HTR-8/SVneo (cell line): Measurements from ENCODE around the gene TMEM178B.
"Not testable (repeated sequence)": the region's sequence is repeated elsewhere in the genome, so short reads cannot be mapped to it uniquely, and the experiment has no call there.

ENCODE experiments used
- DNase-seq: peaks from one replicate; pipeline ENCODE4 v3.0.0; 2011; ENCODE audit warnings: low spot score, mixed read lengths; ENCODE audit not compliant: insufficient read length
- FAIRE-seq: peaks from 2 replicates; lab custom pipeline; 2011; peaks lifted over from hg19 to GRCh38; lab: Jason Lieb, UNC

TMEM178B gene

GRCh38 chr7:141169157-141169556, 95.3 kb downstream of the TMEM178B start:
- not testable (repeated sequence) for DNase-seq, FAIRE-seq

- FAIRE-seq, DNase-seq: not testable (repeated sequence)
Measured at GRCh38 chr7:141175728-141176127, 101.9 kb downstream of the TMEM178B start.

DNA sequence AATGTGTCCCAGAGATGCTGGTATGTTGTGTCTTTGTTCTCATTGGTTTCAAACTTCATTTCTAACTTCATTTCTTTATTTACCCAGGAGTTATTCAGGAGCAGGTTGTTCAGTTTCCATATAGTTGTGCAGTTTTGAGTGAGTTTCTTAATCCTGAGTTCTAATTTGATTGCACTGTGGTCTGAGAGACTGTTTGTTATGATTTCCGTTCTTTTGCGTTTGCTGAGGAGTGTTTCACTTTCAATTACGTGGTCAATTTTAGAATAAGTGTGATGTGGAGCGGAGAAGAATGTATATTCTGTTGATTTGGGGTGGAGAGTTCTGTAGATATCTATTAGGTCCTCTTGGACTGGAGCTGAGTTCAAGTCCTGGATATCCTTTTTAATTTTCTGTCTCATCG, 103.3 kb downstream of the TMEM178B start:
- FAIRE-seq, DNase-seq: not testable (repeated sequence)

DNA sequence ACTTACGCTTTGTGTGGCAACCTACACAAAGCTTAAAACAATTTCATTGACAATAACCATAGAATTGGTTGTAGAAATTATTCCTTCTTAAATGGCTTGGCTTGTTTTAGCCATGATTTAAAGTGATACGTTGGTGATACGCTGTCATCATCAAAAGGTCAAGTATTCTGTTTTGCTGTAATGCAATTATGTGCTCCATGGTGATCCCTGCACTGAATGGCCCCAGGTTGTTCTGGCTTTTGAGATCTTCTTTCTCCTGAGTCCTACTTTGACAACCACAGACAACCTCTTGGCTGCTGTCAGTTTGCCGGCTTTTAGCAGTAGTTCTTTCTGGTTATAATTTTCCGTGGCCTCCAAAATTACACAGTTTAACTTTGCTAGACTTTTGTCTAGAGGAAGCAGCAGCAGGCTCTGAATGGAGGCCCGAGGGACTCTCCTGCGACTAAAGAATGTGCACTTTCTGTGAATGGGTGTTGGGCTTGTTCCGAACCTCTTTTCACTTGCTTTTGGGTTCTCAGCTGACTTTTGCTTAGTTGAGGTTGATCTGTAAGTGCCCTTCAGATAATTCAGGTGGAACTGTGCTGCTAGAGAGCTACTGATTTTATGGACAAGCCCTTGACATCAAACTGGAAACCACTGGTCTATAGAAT, 104.7 kb downstream of the TMEM178B start:
- no peak for FAIRE-seq
- DNase-seq, result no peak

- DNase-seq (no peak), FAIRE-seq (no peak)
Measured at GRCh38 chr7:141181812-141182211, 107.9 kb downstream of the TMEM178B start.

GRCh38 chr7:141184532-141185190, 110.8 kb downstream of the TMEM178B start:
- no peak for DNase-seq

GRCh38 chr7:141185369-141185967, 111.6 kb downstream of the TMEM178B start:
- FAIRE-seq, result no peak

More at GRCh38 chr7:141184532-141185190, 110.8 kb downstream of the TMEM178B start:
- no peak for FAIRE-seq

GRCh38 chr7:141189231-141189630, 115.4 kb downstream of the TMEM178B start:
- DNase-seq, result no peak
- FAIRE-seq, result no peak

More at GRCh38 chr7:141185369-141185967, 111.6 kb downstream of the TMEM178B start:
- no peak for DNase-seq

DNA sequence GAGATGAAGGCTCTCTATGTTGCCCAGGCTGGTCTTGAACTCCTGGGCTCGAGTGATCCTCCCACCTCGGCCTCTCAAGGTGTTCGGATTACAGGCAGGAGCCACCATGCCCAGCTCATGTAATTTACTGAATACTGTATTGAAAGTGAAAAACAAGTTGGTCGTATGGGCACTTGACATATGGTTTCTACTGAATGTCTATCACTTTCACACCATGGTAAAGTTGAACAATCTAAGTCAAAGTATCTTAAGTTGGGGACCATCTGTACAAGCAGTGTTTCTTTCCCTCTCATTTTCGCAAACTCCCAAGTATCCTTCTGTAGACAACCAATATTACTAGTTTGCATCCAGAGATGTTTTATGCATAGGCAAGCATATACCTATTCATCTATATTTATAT, 116.6 kb downstream of the TMEM178B start:
- no peak for FAIRE-seq
- no peak for DNase-seq

- FAIRE-seq, result no peak
- no peak for DNase-seq
Measured at GRCh38 chr7:141191277-141191676, 117.4 kb downstream of the TMEM178B start.

DNA sequence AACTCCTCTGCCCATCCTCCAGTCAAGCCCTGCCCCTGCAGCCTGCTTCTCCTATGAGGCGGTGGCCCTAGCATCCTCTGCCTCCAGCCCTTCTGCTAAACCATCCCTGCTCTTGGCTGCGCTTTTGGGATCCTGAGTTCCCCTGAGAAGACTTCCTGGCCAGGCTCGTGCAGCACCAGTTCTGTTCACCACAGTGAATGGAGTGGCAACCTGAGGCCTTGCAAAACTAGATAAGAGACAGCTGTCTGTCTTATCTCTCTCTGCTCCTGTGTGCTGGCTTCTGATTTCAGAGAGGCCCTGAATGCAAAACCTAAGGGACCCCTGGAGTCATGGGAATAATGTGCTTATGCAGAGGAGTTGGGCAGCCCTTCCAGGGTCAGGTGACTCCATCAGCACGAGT, 119.2 kb downstream of the TMEM178B start:
- no peak for DNase-seq
- no peak for FAIRE-seq

DNA sequence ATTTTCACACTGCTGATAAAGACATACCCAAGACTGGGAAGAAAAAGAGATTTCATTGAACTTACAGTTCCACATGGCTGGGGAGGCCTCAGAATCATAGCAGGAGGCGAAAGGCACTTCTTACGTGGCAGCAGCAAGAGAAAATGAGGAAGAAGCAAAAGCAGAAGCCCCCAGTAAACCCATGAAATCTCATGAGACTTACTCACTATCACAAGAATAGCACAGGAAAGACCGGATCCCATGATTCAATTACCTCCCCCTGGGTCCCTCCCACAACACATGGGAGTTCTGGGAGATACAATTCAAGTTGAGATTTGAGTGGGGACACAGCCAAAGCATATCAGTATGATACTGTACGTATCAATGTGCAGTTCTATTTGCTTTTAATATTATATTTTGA, 121.9 kb downstream of the TMEM178B start:
- not testable (repeated sequence) for FAIRE-seq, DNase-seq

DNA sequence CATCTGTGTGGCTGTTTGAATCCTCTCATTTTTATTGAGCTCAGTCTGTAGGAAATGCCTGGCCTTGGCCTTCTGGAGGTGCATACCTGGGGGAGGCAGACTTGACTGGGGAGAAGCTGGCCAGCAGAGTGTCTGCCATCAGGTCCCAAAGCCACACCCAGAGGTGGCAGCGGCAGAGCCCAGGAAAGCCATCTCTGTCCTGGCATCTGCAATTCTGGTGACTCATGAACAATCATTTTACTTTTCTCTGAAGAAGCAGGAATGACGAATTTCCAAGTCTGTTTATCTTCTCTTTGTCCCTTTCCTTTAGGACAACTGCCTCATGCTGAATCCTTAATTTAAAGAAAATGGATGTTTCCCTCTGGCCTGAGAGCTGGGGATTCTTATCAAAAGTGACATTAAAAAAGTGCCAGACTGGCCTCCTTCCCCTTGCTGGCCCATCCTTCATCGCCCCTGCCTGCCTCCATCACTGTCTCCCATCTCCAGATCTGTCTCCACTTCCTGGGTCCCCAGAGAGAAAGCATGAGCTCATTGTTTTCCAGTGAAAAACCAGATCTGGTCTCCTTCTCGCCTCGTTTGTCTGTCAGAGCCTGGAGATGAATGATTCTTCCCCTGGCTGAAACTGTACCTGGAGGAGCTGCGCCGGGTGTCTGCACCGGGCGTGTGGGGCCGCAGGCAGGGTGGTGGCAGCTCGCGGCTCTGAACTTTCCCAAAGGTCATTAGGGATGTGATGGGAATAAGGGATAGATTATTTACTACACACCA, 124.5 kb downstream of the TMEM178B start:
- DNase-seq, result no peak
- no peak for FAIRE-seq

DNA sequence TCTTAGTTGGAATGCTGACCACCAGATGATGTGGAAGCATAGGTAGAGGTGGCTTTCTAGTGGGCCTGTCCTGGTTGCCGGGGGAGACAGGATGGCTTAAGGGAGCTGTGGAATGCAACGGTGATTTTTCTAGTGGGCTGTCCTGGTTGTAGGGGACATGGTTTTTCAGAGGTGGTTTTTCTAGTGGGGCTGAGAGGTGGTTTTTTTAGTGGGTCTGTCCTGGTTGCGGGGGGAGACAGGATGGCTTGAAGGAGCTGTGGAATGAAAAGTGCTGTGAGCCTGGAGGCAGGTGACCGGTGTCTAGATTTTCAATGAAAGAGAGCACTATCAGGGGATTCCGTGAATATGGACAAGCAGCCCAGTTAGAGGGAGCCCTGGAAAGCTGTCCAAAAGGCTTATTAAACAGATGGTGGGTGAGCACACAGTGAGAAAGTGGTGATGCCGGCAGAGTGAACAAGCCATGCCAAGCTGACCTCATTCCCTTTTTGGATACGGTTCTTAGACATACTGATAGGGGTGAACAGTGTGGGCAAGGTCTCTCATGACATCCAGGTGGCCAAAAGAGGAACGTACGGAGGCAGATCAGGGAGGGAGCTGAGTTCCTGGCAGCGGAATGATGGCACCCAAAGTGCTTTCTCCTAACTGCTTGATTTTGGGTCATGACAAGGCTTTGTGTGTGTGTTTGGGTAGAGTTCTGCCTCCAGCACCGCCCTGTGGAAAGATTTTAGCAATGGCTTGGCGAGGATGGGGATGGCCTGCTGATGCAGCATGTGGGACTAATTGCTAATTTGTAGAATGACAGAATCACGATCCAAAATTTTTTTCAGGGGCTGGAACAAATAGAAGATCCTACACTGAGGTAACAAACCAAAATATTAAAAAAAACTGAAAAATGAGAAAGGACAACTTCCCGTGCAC, 126.6 kb downstream of the TMEM178B start:
- FAIRE-seq (no peak), DNase-seq (no peak)

GRCh38 chr7:141201145-141201885, 127.5 kb downstream of the TMEM178B start:
- no peak for FAIRE-seq
- DNase-seq, result no peak

GRCh38 chr7:141202535-141202934, 128.7 kb downstream of the TMEM178B start:
- no peak for FAIRE-seq
- no peak for DNase-seq

DNA sequence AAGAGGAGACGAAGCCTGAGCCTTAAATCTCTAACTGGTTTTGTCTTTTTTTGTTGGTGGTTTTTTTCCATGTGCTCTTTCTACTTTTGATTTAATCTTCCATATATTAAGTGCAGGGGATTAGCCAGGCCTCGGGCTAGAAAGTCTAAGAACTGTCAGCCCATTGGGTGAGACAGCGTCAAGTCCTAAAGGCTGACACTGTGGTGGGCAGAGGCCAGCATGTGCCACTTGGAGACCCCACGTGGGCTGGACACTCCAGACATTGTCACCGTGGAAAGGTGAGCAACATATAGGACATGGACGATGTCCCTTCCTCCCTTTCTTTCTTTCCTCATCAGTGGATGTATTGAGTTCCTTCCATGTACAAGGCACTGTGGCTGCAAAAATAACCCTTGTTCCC, 129.3 kb downstream of the TMEM178B start:
- no peak for DNase-seq
- FAIRE-seq, result no peak

DNA sequence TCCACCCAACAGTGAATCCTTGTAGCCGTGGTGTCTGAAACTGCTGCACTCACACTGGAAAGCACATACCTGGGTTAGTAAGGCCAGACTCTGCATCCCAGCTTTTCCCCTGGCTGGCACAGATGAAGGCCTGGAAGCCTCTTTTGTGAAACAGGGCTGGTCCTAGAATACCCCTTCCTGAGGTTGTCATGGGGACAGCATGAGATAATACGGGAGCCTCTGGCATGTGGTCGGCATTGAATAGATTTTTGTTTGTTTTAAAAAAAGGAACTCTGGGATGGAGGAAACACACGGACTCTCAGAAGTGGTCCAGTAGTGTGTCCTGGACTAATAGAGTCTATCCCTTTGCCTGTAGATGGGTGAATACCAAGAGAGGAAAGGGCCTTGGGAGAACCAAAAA, 129.7 kb downstream of the TMEM178B start:
- FAIRE-seq (no peak), DNase-seq (no peak)

GRCh38 chr7:141207661-141208060, 133.8 kb downstream of the TMEM178B start:
- FAIRE-seq (no peak), DNase-seq (no peak)
